ENCODE results near the gene NRBP1.

DNA sequence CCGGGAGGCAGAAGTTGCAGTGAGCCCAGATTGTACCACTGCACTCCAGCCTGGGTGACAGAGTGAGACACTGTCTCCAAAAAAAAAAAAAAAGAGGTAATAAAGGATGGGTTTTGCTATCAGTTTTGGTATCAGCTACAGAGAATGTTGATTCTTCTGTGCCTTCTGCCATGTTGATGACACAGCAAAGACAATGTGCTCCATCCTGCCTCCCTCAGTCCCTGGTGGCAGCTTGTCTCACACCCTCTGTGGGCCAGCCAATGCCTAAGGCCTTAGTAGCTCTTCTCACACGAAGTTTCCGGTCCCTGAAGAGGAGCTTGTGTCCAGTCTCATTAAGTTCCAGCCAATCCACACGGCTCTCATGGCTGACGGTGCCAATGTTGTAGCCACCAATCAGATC, 43.5 kb downstream of the NRBP1 start:
- TF ChIP-seq CHD1 (IDR thresholded peaks at IDR 0.05; ENCODE audit: low read depth, low read length) = no peak
- no peak for TF ChIP-seq CTCF (conservative IDR thresholded peaks at IDR 0.05; ENCODE audit: low read depth, low read length)
- TF ChIP-seq RAD21 (IDR thresholded peaks at IDR 0.05; ENCODE audit: low read length) = no peak
- TF ChIP-seq SMC3 (IDR thresholded peaks at IDR 0.05; ENCODE audit: low read depth, low read length) = no peak
- TF ChIP-seq POLR2A (IDR thresholded peaks at IDR 0.05; ENCODE audit: low read depth, low read length) = no peak
- TF ChIP-seq BHLHE40 (IDR thresholded peaks at IDR 0.05; ENCODE audit: low read depth, low read length) = no peak
- no peak for TF ChIP-seq CEBPB (IDR thresholded peaks at IDR 0.05; ENCODE audit: low read depth, low read length)
- TF ChIP-seq, protein P1, sequence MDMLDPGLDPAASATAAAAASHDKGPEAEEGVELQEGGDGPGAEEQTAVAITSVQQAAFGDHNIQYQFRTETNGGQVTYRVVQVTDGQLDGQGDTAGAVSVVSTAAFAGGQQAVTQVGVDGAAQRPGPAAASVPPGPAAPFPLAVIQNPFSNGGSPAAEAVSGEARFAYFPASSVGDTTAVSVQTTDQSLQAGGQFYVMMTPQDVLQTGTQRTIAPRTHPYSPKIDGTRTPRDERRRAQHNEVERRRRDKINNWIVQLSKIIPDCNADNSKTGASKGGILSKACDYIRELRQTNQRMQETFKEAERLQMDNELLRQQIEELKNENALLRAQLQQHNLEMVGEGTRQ (IDR thresholded peaks at IDR 0.05; ENCODE audit: low read depth, low read length) = no peak
- no peak for TF ChIP-seq NFE2L2 (IDR thresholded peaks at IDR 0.05; ENCODE audit: low read depth, low read length)
- no peak for TF ChIP-seq FOS (IDR thresholded peaks at IDR 0.05; ENCODE audit: low read depth, low read length)
- TF ChIP-seq, protein P2, sequence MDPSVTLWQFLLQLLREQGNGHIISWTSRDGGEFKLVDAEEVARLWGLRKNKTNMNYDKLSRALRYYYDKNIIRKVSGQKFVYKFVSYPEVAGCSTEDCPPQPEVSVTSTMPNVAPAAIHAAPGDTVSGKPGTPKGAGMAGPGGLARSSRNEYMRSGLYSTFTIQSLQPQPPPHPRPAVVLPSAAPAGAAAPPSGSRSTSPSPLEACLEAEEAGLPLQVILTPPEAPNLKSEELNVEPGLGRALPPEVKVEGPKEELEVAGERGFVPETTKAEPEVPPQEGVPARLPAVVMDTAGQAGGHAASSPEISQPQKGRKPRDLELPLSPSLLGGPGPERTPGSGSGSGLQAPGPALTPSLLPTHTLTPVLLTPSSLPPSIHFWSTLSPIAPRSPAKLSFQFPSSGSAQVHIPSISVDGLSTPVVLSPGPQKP (IDR thresholded peaks at IDR 0.05; ENCODE audit: borderline replicate concordance, low read depth, low read length) = no peak
- no peak for TF ChIP-seq RCOR1 (IDR thresholded peaks at IDR 0.05; ENCODE audit: insufficient replicate concordance, low read length)
- no peak for TF ChIP-seq MAFK (IDR thresholded peaks at IDR 0.05; ENCODE audit: low read depth, low read length)

Measured in IMR-90 (cell line).